GM23338 (cell line): ENCODE measurements around the gene ICAM4.
"Not testable (repeated sequence)": the region's sequence is repeated elsewhere in the genome, so short reads cannot be mapped to it uniquely, and the experiment has no call there.

ENCODE experiments used
- POLR2AphosphoS5 ChIP-seq: IDR thresholded peaks from 2 replicates; pipeline ENCODE4 v1.6.1; 2016; ENCODE audit warnings: antibody characterized with exemption, low read depth
- TF ChIP-seq, protein P1 (sequence below), 2 experiments: fragments of 200-600 bp in 1 of 2; sonication (generic) in 1 of 2; conservative IDR thresholded peaks; 2 replicates each; pipeline versions ENCODE4 v1.5.1 to v1.6.1; 2016 to 2017; ENCODE audit warnings: antibody characterized with exemption in 2 of 2, low read depth in 2 of 2, mild to moderate bottlenecking in 2 of 2, moderate library complexity in 1 of 2

GRCh38 chr19:10282043-10282442, 4.7 kb upstream of the ICAM4 start:
- TF ChIP-seq, protein P1, sequence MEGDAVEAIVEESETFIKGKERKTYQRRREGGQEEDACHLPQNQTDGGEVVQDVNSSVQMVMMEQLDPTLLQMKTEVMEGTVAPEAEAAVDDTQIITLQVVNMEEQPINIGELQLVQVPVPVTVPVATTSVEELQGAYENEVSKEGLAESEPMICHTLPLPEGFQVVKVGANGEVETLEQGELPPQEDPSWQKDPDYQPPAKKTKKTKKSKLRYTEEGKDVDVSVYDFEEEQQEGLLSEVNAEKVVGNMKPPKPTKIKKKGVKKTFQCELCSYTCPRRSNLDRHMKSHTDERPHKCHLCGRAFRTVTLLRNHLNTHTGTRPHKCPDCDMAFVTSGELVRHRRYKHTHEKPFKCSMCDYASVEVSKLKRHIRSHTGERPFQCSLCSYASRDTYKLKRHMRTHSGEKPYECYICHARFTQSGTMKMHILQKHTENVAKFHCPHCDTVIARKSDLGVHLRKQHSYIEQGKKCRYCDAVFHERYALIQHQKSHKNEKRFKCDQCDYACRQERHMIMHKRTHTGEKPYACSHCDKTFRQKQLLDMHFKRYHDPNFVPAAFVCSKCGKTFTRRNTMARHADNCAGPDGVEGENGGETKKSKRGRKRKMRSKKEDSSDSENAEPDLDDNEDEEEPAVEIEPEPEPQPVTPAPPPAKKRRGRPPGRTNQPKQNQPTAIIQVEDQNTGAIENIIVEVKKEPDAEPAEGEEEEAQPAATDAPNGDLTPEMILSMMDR (conservative IDR thresholded peaks at IDR 0.05; ENCODE audit: low read depth in 2 of 2) = not testable (repeated sequence)
- not testable (repeated sequence) for TF ChIP-seq POLR2AphosphoS5
